Natural killer cell (primary cell): ENCODE results near the gene AHSP. TPM values are rescaled to one million over a fixed set of nuclear protein-coding genes. Genes with fewer than 3 reads are reported as not detected.
A peak's percentile ranks its signal among the peaks of the same experiment; 100 is the strongest.

ENCODE experiments used
- ATAC-seq, 3 donors: fragments of 150-1000 bp in 2 of 3; fragments of 200-7000 bp in 1 of 3; cut with Tn5 transposase; 1 replicate in 1 of 3; 2 replicates in 2 of 3; pipeline ENCODE4 v1.10.0; 2021; ENCODE audit warnings: mild to moderate bottlenecking in 2 of 3, moderate library complexity in 2 of 3
- DNase-seq, 2 donors: peaks; one replicate each; pipeline versions ENCODE4 v3.0.0 to v3.0.0-alpha.2; 2013 to 2021; ENCODE audit warnings: mixed read lengths in 1 of 2
- H3K27ac ChIP-seq: one replicate; pipeline ENCODE4 v1.5.1; 2013; ENCODE audit warnings: mild to moderate bottlenecking, low read length
- H3K27me3 ChIP-seq: one replicate; pipeline ENCODE4 v1.6.1; 2013; ENCODE audit warnings: low read length; ENCODE audit not compliant: control insufficient read depth, insufficient read depth
- H3K36me3 ChIP-seq: one replicate; pipeline ENCODE4 v1.6.1; 2013; ENCODE audit warnings: low read length; ENCODE audit not compliant: control insufficient read depth, insufficient read depth
- H3K4me1 ChIP-seq: one replicate; pipeline ENCODE4 v1.6.1; 2013; ENCODE audit warnings: low read length; ENCODE audit not compliant: control insufficient read depth, insufficient read depth
- H3K4me3 ChIP-seq: one replicate; pipeline ENCODE4 v1.5.1; 2013; ENCODE audit warnings: low read length
- H3K9me3 ChIP-seq: one replicate; pipeline ENCODE4 v1.6.1; 2013; ENCODE audit warnings: low read length; ENCODE audit not compliant: control insufficient read depth, insufficient read depth
- H3K27ac Mint-ChIP-seq, 2 donors: one replicate each; pipeline ENCODE4 v1.8.0; 2022; ENCODE audit warnings: mild to moderate bottlenecking in 2 of 2, mixed read lengths in 2 of 2, moderate library complexity in 1 of 2
- H3K27me3 Mint-ChIP-seq, 2 donors: one replicate each; pipeline ENCODE4 v1.8.0; 2022; ENCODE audit warnings: low read depth in 2 of 2, mixed read lengths in 2 of 2
- H3K36me3 Mint-ChIP-seq: one replicate; pipeline ENCODE4 v1.8.0; 2022; ENCODE audit warnings: mixed read lengths
- H3K4me1 Mint-ChIP-seq, 2 donors: one replicate each; pipeline ENCODE4 v1.8.0; 2022; ENCODE audit warnings: mixed read lengths in 2 of 2
- H3K4me3 Mint-ChIP-seq: one replicate; pipeline ENCODE4 v1.8.0; 2022; ENCODE audit warnings: mild to moderate bottlenecking, moderate library complexity, mixed read lengths
- H3K9me3 Mint-ChIP-seq, 2 donors: one replicate each; pipeline ENCODE4 v1.8.0; 2022; ENCODE audit warnings: mixed read lengths in 2 of 2
- CTCF ChIP-seq: fragments of 200-600 bp; IDR thresholded peaks from one replicate; pipeline ENCODE4 v1.8.0; 2022; ENCODE audit warnings: antibody characterized with exemption
- WGBS: methylation state at CpG from one replicate; pipeline ENCODE4 v1.1.7; 2013; ENCODE audit warnings: missing lambda C conversion rate; ENCODE audit not compliant: insufficient coverage; 5-methylcytosine and 5-hydroxymethylcytosine counted together
- intact Hi-C: fragments of 100-400 bp; cut with micrococcal nuclease; formaldehyde crosslinking; loops from one replicate; pipeline ENCODE4 v1.14.2; 2022
- total RNA-seq, 4 donors: library from RNA; stranded (reverse); fragments of 120-200 nt in 1 of 4; gene quantifications; one replicate each; pipeline versions ENCODE4 v1.2.3 to v1.2.4, GENCODE V29; 2013 to 2022

The AHSP gene
- total RNA-seq, 3 donors from 2014 or later (not counting 1 experiment from before 2014, with no cell fraction given) = not detected

DNA sequence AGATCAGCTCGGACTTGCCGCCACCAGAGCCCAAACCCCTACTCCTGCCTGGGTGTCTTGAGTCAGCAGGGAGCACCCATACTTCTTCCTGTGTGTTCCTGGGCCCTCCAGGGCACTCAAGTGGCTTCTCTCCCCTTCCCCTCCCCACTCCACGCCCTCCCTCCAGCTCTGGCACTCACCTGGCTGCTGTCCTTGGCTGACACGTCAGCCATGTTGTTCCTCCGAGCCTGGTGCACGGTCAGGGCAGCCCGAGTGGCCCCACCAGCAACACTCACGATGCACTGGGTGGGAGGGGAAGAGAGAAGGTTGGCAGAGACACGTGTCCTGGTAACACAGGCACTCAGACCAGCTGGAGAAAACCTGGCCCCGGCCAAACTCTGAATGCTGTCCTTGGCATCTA is 31.0 kb upstream of the AHSP start:
- Mint-ChIP-seq H3K9me3 (no peaks in the 10 kb centered on the region), H3K4me3 (no peak overlapping the region), H3K4me1 (peaks cover 4 to 7% of the 10 kb centered on the region in 2 donors), H3K27ac (no peak overlapping the region), H3K27me3 (no peaks in the 10 kb centered on the region), H3K36me3 (no peaks in the 10 kb centered on the region)
- no peak for DNase-seq
- Histone ChIP-seq H3K4me1 (no peaks in the 10 kb centered on the region), H3K4me3 (no peak overlapping the region), H3K27ac (no peak overlapping the region), H3K27me3 (no peaks in the 10 kb centered on the region), H3K9me3 (no peaks in the 10 kb centered on the region), H3K36me3 (peaks cover 30% of the 10 kb centered on the region)
- intact Hi-C loops = loop anchor here (10.0 kb wide), 1 partner anchor 218 kb away; a partner anchor contains a TSS
- no peak for ATAC-seq
- WGBS = 94% methylated on average over 10 of the region's 10 CpGs
- no peak for TF ChIP-seq CTCF

- no peak for DNase-seq
- H3K27ac Mint-ChIP-seq = peak overlapping the region in 1 of 2 donors; percentile 16
- H3K4me3 Mint-ChIP-seq = no peak overlapping the region
- no peaks in the 10 kb centered on the region for H3K27me3 Mint-ChIP-seq
- no peaks in the 10 kb centered on the region for H3K36me3 Mint-ChIP-seq
- peaks cover 24% of the 10 kb centered on the region for H3K36me3 ChIP-seq
- no peaks in the 10 kb centered on the region for H3K9me3 Mint-ChIP-seq
- no peak for ATAC-seq
- TF ChIP-seq CTCF = no peak
- peaks cover 4 to 7% of the 10 kb centered on the region in 2 donors for H3K4me1 Mint-ChIP-seq
- intact Hi-C loops = loop anchor here (10.0 kb wide), 1 partner anchor 216 kb away; a partner anchor contains a TSS
- no peak overlapping the region for H3K4me3 ChIP-seq
- no peaks in the 10 kb centered on the region for H3K9me3 ChIP-seq
- H3K27me3 ChIP-seq = no peaks in the 10 kb centered on the region
- H3K4me1 ChIP-seq = no peaks in the 10 kb centered on the region
- 95% methylated on average over 8 of the region's 8 CpGs for WGBS
- H3K27ac ChIP-seq = no peak overlapping the region
Observed at GRCh38 chr16:31498493-31498892, 29.2 kb upstream of the AHSP start.

- no peak overlapping the region for H3K27ac Mint-ChIP-seq
- peaks cover 4 to 7% of the 10 kb centered on the region in 2 donors for H3K4me1 Mint-ChIP-seq
- no peaks in the 10 kb centered on the region for H3K27me3 Mint-ChIP-seq
- 96% methylated on average over 8 of the region's 8 CpGs for WGBS
- Histone ChIP-seq H3K4me3 (no peak overlapping the region), H3K4me1 (no peaks in the 10 kb centered on the region), H3K9me3 (no peaks in the 10 kb centered on the region), H3K36me3 (peaks cover 24% of the 10 kb centered on the region), H3K27ac (no peak overlapping the region), H3K27me3 (no peaks in the 10 kb centered on the region)
- no peak for TF ChIP-seq CTCF
- H3K9me3 Mint-ChIP-seq = no peaks in the 10 kb centered on the region
- H3K36me3 Mint-ChIP-seq = no peaks in the 10 kb centered on the region
- intact Hi-C loops = loop anchor here (10.0 kb wide), 1 partner anchor 215 kb away; a partner anchor contains a TSS
- DNase-seq = no peak
- no peak for ATAC-seq
- no peak overlapping the region for H3K4me3 Mint-ChIP-seq
Observed at GRCh38 chr16:31499928-31500327, 27.8 kb upstream of the AHSP start.
